ENCODE data around the gene TGIF2.
"Not testable (repeated sequence)": the region's sequence is repeated elsewhere in the genome, so short reads cannot be mapped to it uniquely, and the experiment has no call there.

TGIF2 gene

GRCh38 chr20:36576081-36576445 lies 2.7 kb downstream of the TGIF2 start:
- in situ Hi-C loops (cut with MboI; ENCODE audit: low sequenced_read_pairs): no loop called here

GRCh38 chr20:36578356-36579041 lies 5.1 kb downstream of the TGIF2 start:
- in situ Hi-C loops (cut with MboI; ENCODE audit: low sequenced_read_pairs): no loop called here

- in situ Hi-C loops (cut with MboI; ENCODE audit: low sequenced_read_pairs): no loop called here
These were observed 6.7 kb downstream of the TGIF2 start for GRCh38 chr20:36579996-36580545.

- in situ Hi-C loops (cut with MboI; ENCODE audit: low sequenced_read_pairs): no loop called here
These were observed 8.9 kb downstream of the TGIF2 start for GRCh38 chr20:36582322-36582721.

GRCh38 chr20:36582821-36583220 lies 9.4 kb downstream of the TGIF2 start:
- in situ Hi-C loops (cut with MboI; ENCODE audit: low sequenced_read_pairs): no loop called here

GRCh38 chr20:36584018-36584481 lies 10.7 kb downstream of the TGIF2 start:
- in situ Hi-C loops (cut with MboI; ENCODE audit: low sequenced_read_pairs): no loop called here

- in situ Hi-C loops (cut with MboI; ENCODE audit: low sequenced_read_pairs): no loop called here
These were observed 12.2 kb downstream of the TGIF2 start for GRCh38 chr20:36585410-36586125.

- in situ Hi-C loops (cut with MboI; ENCODE audit: low sequenced_read_pairs): no loop called here
These were observed 14.1 kb downstream of the TGIF2 start for GRCh38 chr20:36587388-36588070.

GRCh38 chr20:36591281-36591680 lies 17.9 kb downstream of the TGIF2 start:
- in situ Hi-C loops (cut with MboI; ENCODE audit: low sequenced_read_pairs): no loop called here

GRCh38 chr20:36591854-36592641 lies 18.7 kb downstream of the TGIF2 start:
- in situ Hi-C loops (cut with MboI; ENCODE audit: low sequenced_read_pairs): no loop called here

GRCh38 chr20:36593347-36593929 lies 20.0 kb downstream of the TGIF2 start:
- in situ Hi-C loops (cut with MboI; ENCODE audit: low sequenced_read_pairs): no loop called here

- in situ Hi-C loops (cut with MboI; ENCODE audit: low sequenced_read_pairs): no loop called here
These were observed 26.5 kb downstream of the TGIF2 start for GRCh38 chr20:36599912-36600345.

GRCh38 chr20:36601540-36601939 lies 28.1 kb downstream of the TGIF2 start:
- in situ Hi-C loops (cut with MboI; ENCODE audit: low sequenced_read_pairs): no loop called here

- in situ Hi-C loops (cut with MboI; ENCODE audit: low sequenced_read_pairs): no loop called here
These were observed 31.6 kb downstream of the TGIF2 start for GRCh38 chr20:36604952-36605398.

GRCh38 chr20:36605399-36606157 lies 32.2 kb downstream of the TGIF2 start, which contains the start of gene RAB5IF:
Gene RAB5IF, plus strand, starts transcription at chr20:36605779. Its CDS starts 173 bp downstream, at chr20:36605952.
- in situ Hi-C loops (cut with MboI; ENCODE audit: low sequenced_read_pairs): no loop called here

- in situ Hi-C loops (cut with MboI; ENCODE audit: low sequenced_read_pairs): no loop called here
These were observed 33.0 kb downstream of the TGIF2 start for GRCh38 chr20:36606158-36607066.

GRCh38 chr20:36607586-36608387 lies 34.4 kb downstream of the TGIF2 start:
- in situ Hi-C loops (cut with MboI; ENCODE audit: low sequenced_read_pairs): no loop called here

GRCh38 chr20:36608388-36608728 lies 35.0 kb downstream of the TGIF2 start:
- in situ Hi-C loops (cut with MboI; ENCODE audit: low sequenced_read_pairs): not testable (repeated sequence)
